Endothelial cell of umbilical vein (primary cell): Measurements from ENCODE around the gene HP. TPM values are rescaled to one million over a fixed set of nuclear protein-coding genes. Genes with fewer than 3 reads are reported as not detected.

Source experiments
- BruUV-seq: library from RNA; stranded (reverse); fragments of 400-500 nt; replicated peaks from 2 replicates; lab custom pipeline; 2021; lab: Mats Ljungman, UMichigan
- CTCF ChIA-PET: fragments of 300-600, 350-600 bp; sonication (Branson Sonifier 250); formaldehyde crosslinking; loops from one replicate; lab custom pipeline; 2021; ENCODE audit warnings: antibody characterized with exemption, inconsistent platforms; lab: Charles Lee
- POLR2A ChIA-PET: fragments of 300-600, 350-600 bp; sonication (Branson Sonifier 250); formaldehyde crosslinking; loops from one replicate; lab custom pipeline; 2021; ENCODE audit warnings: antibody characterized with exemption, inconsistent platforms; lab: Charles Lee
- DNase-seq: peaks from one replicate; pipeline ENCODE4 v3.0.0-alpha.2; 2011; ENCODE audit warnings: low read depth, low spot score
- FAIRE-seq: peaks from 2 replicates; lab custom pipeline; 2011; peaks lifted over from hg19 to GRCh38; lab: Jason Lieb, UNC
- H2AFZ ChIP-seq: 2 replicates; pipeline ENCODE4 v1.6.0; 2012; ENCODE audit warnings: low read depth, low read length, control low read depth, inconsistent platforms
- H3K27ac ChIP-seq: 2 replicates; pipeline ENCODE4 v1.5.1; 2011; ENCODE audit warnings: low read depth, mild to moderate bottlenecking, control low read depth, low read length, moderate library complexity; ENCODE audit not compliant: insufficient read depth
- H3K27me3 ChIP-seq, 2 experiments: 2 replicates each; pipeline versions ENCODE4 v1.6.0 to v1.6.1; 2011; ENCODE audit warnings: low read length in 2 of 2, mixed read lengths in 1 of 2; ENCODE audit not compliant: control insufficient read depth in 2 of 2, insufficient read depth in 2 of 2
- H3K36me3 ChIP-seq, 2 experiments: 2 replicates in 1 of 2; 3 replicates in 1 of 2; pipeline ENCODE4 v1.5.1; 2011; ENCODE audit warnings: low read length in 2 of 2, mild to moderate bottlenecking in 1 of 2, moderate library complexity in 1 of 2; ENCODE audit not compliant: control insufficient read depth in 2 of 2, insufficient read depth in 2 of 2; ENCODE audit errors: extremely low read depth in 1 of 2
- H3K4me1 ChIP-seq: 3 replicates; pipeline ENCODE4 v1.5.1; 2011; ENCODE audit warnings: mild to moderate bottlenecking, low read length; ENCODE audit not compliant: control insufficient read depth, insufficient read depth; ENCODE audit errors: extremely low read depth
- H3K4me2 ChIP-seq: 2 replicates; pipeline ENCODE4 v1.6.1; 2011; ENCODE audit warnings: low read length, control low read depth, mixed read lengths; ENCODE audit not compliant: insufficient read depth
- H3K4me3 ChIP-seq, 3 experiments: fragments of 200-600 bp in 1 of 3; sonication (generic), shearing (Covaris generic) in 1 of 3; replicated peaks in 1 of 3; 2 replicates each; pipeline ENCODE4 v1.5.1; 2011 to 2016; ENCODE audit warnings: control low read depth in 3 of 3, low read length in 3 of 3, mild to moderate bottlenecking in 2 of 3, inconsistent platforms in 1 of 3, low read depth in 1 of 3, moderate library complexity in 1 of 3; ENCODE audit not compliant: insufficient read depth in 1 of 3
- H3K79me2 ChIP-seq: 2 replicates; pipeline ENCODE4 v1.6.0; 2012; ENCODE audit warnings: low read length, inconsistent platforms; ENCODE audit not compliant: control insufficient read depth, insufficient read depth
- H3K9ac ChIP-seq: replicated peaks from 2 replicates; pipeline ENCODE3; 2011; ENCODE audit warnings: low read length, control low read depth; ENCODE audit not compliant: insufficient read depth; ENCODE audit errors: extremely low read depth
- H3K9me1 ChIP-seq: replicated peaks from 3 replicates; pipeline ENCODE4 v1.6.0; 2011; ENCODE audit warnings: mild to moderate bottlenecking, low read length; ENCODE audit not compliant: control insufficient read depth, insufficient read depth; ENCODE audit errors: extremely low read depth
- H3K9me3 ChIP-seq: replicated peaks from 2 replicates; pipeline ENCODE4 v1.5.1; 2012; ENCODE audit warnings: low read length, inconsistent platforms; ENCODE audit not compliant: control insufficient read depth, insufficient read depth
- H4K20me1 ChIP-seq: replicated peaks from 2 replicates; pipeline ENCODE3; 2011; ENCODE audit warnings: mild to moderate bottlenecking, low read length; ENCODE audit not compliant: control insufficient read depth, insufficient read depth; ENCODE audit errors: extremely low read depth
- EZH2 ChIP-seq: IDR thresholded peaks from 2 replicates; pipeline ENCODE4 v1.6.1; 2012; ENCODE audit warnings: borderline replicate concordance, low read depth, mild to moderate bottlenecking, moderate library complexity, low read length, inconsistent platforms; ENCODE audit not compliant: severe bottlenecking
- FOS ChIP-seq: IDR thresholded peaks from 2 replicates; pipeline ENCODE4 v1.6.1; 2011; ENCODE audit warnings: mild to moderate bottlenecking, low read length, moderate library complexity, borderline replicate concordance; ENCODE audit not compliant: insufficient read depth
- GATA2 ChIP-seq: IDR thresholded peaks from 2 replicates; pipeline ENCODE4 v1.7.0; 2011; ENCODE audit warnings: low read depth, mild to moderate bottlenecking, moderate library complexity, mixed read lengths, low read length; ENCODE audit not compliant: insufficient read length, insufficient read depth
- JUN ChIP-seq: IDR thresholded peaks from 2 replicates; pipeline ENCODE4 v1.6.1; 2011; ENCODE audit warnings: borderline replicate concordance, low read depth; ENCODE audit not compliant: insufficient read length, insufficient read depth
- MYC ChIP-seq: IDR thresholded peaks from one replicate; pipeline ENCODE4 v1.6.1; 2011; ENCODE audit warnings: mild to moderate bottlenecking, low read depth, low read length
- POLR2A ChIP-seq: IDR thresholded peaks from 2 replicates; pipeline ENCODE4 v1.6.1; 2012; ENCODE audit warnings: low read depth, mild to moderate bottlenecking, control low read depth, low read length
- POLR2AphosphoS5 ChIP-seq: IDR thresholded peaks from 2 replicates; pipeline ENCODE4 v1.6.1; 2012; ENCODE audit warnings: low read depth, mild to moderate bottlenecking, control low read depth, low read length, moderate library complexity; ENCODE audit not compliant: insufficient read depth
- dilution Hi-C: fragments of 300-500 bp; cut with MboI; formaldehyde crosslinking; loops from one replicate; pipeline ENCODE4 v1.15.0; 2019; ENCODE audit warnings: low sequenced_read_pairs; ENCODE audit not compliant: extremely low pct_ligation_motif_present
- intact Hi-C: fragments of 100-400 bp; cut with micrococcal nuclease; formaldehyde crosslinking; loops from one replicate; pipeline ENCODE4 v1.10.0; 2022
- polyA plus RNA-seq, 4 experiments: library from polyadenylated mRNA; depleted of rRNA in 3 of 4; stranded (reverse) in 3 of 4; unstranded in 1 of 4; fragments of >200 nt; gene quantifications; 2 replicates each; pipeline versions ENCODE4 v1.2.1 to v1.2.3, GENCODE V29; 2011 to 2012; ENCODE audit warnings: missing spikeins in 1 of 4
- total RNA-seq: library from RNA; stranded (reverse); gene quantifications from 2 replicates; pipeline ENCODE4 v1.2.3, GENCODE V29; 2021
- TF ChIP-seq, protein P1 (sequence below): IDR thresholded peaks from 2 replicates; pipeline ENCODE4 v1.6.1; 2011; ENCODE audit not compliant: insufficient read depth, insufficient read length
- TF ChIP-seq, protein P2 (sequence below), 2 donors: IDR thresholded peaks; 1 replicate in 1 of 2; 2 replicates in 1 of 2; pipeline ENCODE4 v1.5.1; 2011; ENCODE audit warnings: low read length in 2 of 2, mild to moderate bottlenecking in 2 of 2, moderate library complexity in 2 of 2, control low read depth in 1 of 2, inconsistent platforms in 1 of 2, low read depth in 1 of 2; ENCODE audit not compliant: insufficient read depth in 1 of 2; ENCODE audit errors: extremely low read depth in 1 of 2

Gene HP
- total and polyA plus RNA-seq, 2 donors (not counting 3 experiments of a cell fraction or from before 2014, with no cell fraction given), result not detected

- CTCF ChIA-PET, result no interaction called here
- Histone ChIP-seq H3K36me3 (no peaks in the 10 kb centered on the region), H3K27ac (no peak overlapping the region), H3K79me2 (no peaks in the 10 kb centered on the region), H3K27me3 (no peaks in the 10 kb centered on the region), H3K4me2 (no peak overlapping the region), H3K4me1 (no peaks in the 10 kb centered on the region), H3K9me3 (no peaks in the 10 kb centered on the region), H4K20me1 (no peaks in the 10 kb centered on the region), H3K9me1 (no peaks in the 10 kb centered on the region), H3K4me3 (no peak overlapping the region), H2AFZ (no peak overlapping the region), H3K9ac (no peak overlapping the region)
- POLR2A ChIA-PET, result no interaction called here
- BruUV-seq, result no TSS peak
- dilution Hi-C loops (no loop called here), intact Hi-C loops (no loop called here)
- FAIRE-seq, result no peak
- no peak for TF ChIP-seq GATA2
- TF ChIP-seq JUN, result no peak
- no peak for TF ChIP-seq FOS
- TF ChIP-seq, protein P1, sequence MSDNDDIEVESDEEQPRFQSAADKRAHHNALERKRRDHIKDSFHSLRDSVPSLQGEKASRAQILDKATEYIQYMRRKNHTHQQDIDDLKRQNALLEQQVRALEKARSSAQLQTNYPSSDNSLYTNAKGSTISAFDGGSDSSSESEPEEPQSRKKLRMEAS, result no peak
- no peak for TF ChIP-seq POLR2A
- TF ChIP-seq, protein P2, sequence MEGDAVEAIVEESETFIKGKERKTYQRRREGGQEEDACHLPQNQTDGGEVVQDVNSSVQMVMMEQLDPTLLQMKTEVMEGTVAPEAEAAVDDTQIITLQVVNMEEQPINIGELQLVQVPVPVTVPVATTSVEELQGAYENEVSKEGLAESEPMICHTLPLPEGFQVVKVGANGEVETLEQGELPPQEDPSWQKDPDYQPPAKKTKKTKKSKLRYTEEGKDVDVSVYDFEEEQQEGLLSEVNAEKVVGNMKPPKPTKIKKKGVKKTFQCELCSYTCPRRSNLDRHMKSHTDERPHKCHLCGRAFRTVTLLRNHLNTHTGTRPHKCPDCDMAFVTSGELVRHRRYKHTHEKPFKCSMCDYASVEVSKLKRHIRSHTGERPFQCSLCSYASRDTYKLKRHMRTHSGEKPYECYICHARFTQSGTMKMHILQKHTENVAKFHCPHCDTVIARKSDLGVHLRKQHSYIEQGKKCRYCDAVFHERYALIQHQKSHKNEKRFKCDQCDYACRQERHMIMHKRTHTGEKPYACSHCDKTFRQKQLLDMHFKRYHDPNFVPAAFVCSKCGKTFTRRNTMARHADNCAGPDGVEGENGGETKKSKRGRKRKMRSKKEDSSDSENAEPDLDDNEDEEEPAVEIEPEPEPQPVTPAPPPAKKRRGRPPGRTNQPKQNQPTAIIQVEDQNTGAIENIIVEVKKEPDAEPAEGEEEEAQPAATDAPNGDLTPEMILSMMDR (IDR thresholded peaks at IDR 0.05; ENCODE audit: extremely low read depth in 1 of 2, insufficient read depth in 1 of 2, low read depth in 1 of 2, low read length in 2 of 2), result no peak
- TF ChIP-seq MYC, result no peak
- no peak for DNase-seq
These were observed 10.8 kb upstream of the HP start for GRCh38 chr16:72043539-72043938.

GRCh38 chr16:72044296-72044695, 10.0 kb upstream of the HP start:
- no peaks in the 10 kb centered on the region for H3K36me3 ChIP-seq
- POLR2A ChIA-PET, result no interaction called here
- dilution Hi-C loops, result no loop called here
- intact Hi-C loops, result no loop called here
- no peaks in the 10 kb centered on the region for H3K4me1 ChIP-seq
- no peak overlapping the region for H2AFZ ChIP-seq
- CTCF ChIA-PET, result no interaction called here
- no peak for FAIRE-seq
- no TSS peak for BruUV-seq
- H4K20me1 ChIP-seq, result no peaks in the 10 kb centered on the region
- H3K9me1 ChIP-seq, result no peaks in the 10 kb centered on the region
- TF ChIP-seq, protein P1, result no peak
- TF ChIP-seq POLR2A, result no peak
- TF ChIP-seq GATA2, result no peak
- no peak for TF ChIP-seq EZH2
- TF ChIP-seq POLR2AphosphoS5, result no peak
- no peak overlapping the region for H3K9ac ChIP-seq
- H3K9me3 ChIP-seq, result no peaks in the 10 kb centered on the region
- H3K27ac ChIP-seq, result no peak overlapping the region
- no peak overlapping the region for H3K4me3 ChIP-seq
- no peak for DNase-seq
- no peak overlapping the region for H3K4me2 ChIP-seq
- H3K79me2 ChIP-seq, result no peaks in the 10 kb centered on the region
- H3K27me3 ChIP-seq, result no peaks in the 10 kb centered on the region
